Fibroblast of lung (primary cell): ENCODE measurements around the gene NKD1. TPM values are rescaled to one million over a fixed set of nuclear protein-coding genes. Genes with fewer than 3 reads are reported as not detected.

Experiments used
- DNase-seq, 2 donors: peaks; one replicate each; pipeline versions ENCODE4 v3.0.0 to v3.0.0-alpha.2; 2010; ENCODE audit warnings: low read depth in 2 of 2
- H2AFZ ChIP-seq: 2 replicates; pipeline ENCODE4 v1.5.1; 2012; ENCODE audit warnings: low read length, control low read depth, inconsistent platforms
- H3K27ac ChIP-seq: 2 replicates; pipeline ENCODE4 v1.5.1; 2011; ENCODE audit warnings: low read length, control low read depth; ENCODE audit not compliant: insufficient read depth
- H3K27me3 ChIP-seq: 2 replicates; pipeline ENCODE4 v1.5.1; 2011; ENCODE audit warnings: mild to moderate bottlenecking, low read length; ENCODE audit not compliant: control insufficient read depth, insufficient read depth
- H3K36me3 ChIP-seq: 2 replicates; pipeline ENCODE4 v1.5.1; 2011; ENCODE audit warnings: low read length; ENCODE audit not compliant: control insufficient read depth, insufficient read depth
- H3K4me1 ChIP-seq: 2 replicates; pipeline ENCODE4 v1.5.1; 2011; ENCODE audit warnings: low read length; ENCODE audit not compliant: control insufficient read depth, insufficient read depth; ENCODE audit errors: extremely low read depth
- H3K4me2 ChIP-seq: 2 replicates; pipeline ENCODE4 v1.5.1; 2011; ENCODE audit warnings: low read length, control low read depth; ENCODE audit not compliant: insufficient read depth; ENCODE audit errors: extremely low read depth
- H3K4me3 ChIP-seq, 4 experiments: fragments of 200-600 bp in 1 of 4; sonication (generic) in 1 of 4; replicated peaks in 1 of 4; 2 replicates each; pipeline ENCODE4 v1.5.1; 2011 to 2016; ENCODE audit warnings: low read length in 4 of 4, low read depth in 3 of 4, mild to moderate bottlenecking in 3 of 4, control low read depth in 2 of 4, inconsistent platforms in 1 of 4, mixed read lengths in 1 of 4; ENCODE audit not compliant: insufficient read depth in 1 of 4; ENCODE audit errors: control extremely low read depth in 1 of 4
- H3K79me2 ChIP-seq: 2 replicates; pipeline ENCODE4 v1.5.1; 2012; ENCODE audit warnings: mild to moderate bottlenecking, low read length, inconsistent platforms; ENCODE audit not compliant: control insufficient read depth, insufficient read depth
- H3K9ac ChIP-seq: 2 replicates; pipeline ENCODE4 v1.5.1; 2011; ENCODE audit warnings: mild to moderate bottlenecking, low read length, control low read depth; ENCODE audit not compliant: insufficient read depth
- H3K9me3 ChIP-seq: 2 replicates; pipeline ENCODE4 v1.5.1; 2012; ENCODE audit warnings: low read depth, low read length; ENCODE audit not compliant: control insufficient read depth, insufficient read depth
- H4K20me1 ChIP-seq: 2 replicates; pipeline ENCODE4 v1.5.1; 2011; ENCODE audit warnings: low read length; ENCODE audit not compliant: control insufficient read depth, insufficient read depth; ENCODE audit errors: extremely low read depth
- EZH2 ChIP-seq: IDR thresholded peaks from 2 replicates; pipeline ENCODE4 v1.5.1; 2012; ENCODE audit warnings: low read length, control low read depth, mild to moderate bottlenecking; ENCODE audit errors: missing control alignments
- polyA plus RNA-seq, 2 donors: library from polyadenylated mRNA; depleted of rRNA in 1 of 2; stranded (reverse) in 1 of 2; unstranded in 1 of 2; fragments of >200 nt; gene quantifications; 2 replicates each; pipeline ENCODE4 v1.2.1, GENCODE V29; 2011 to 2012; ENCODE audit warnings: missing spikeins in 1 of 2
- total RNA-seq: library from RNA; depleted of rRNA; stranded (reverse); fragments of >200 nt; gene quantifications from 2 replicates; pipeline ENCODE4 v1.2.1, GENCODE V29; 2014
- TF ChIP-seq, protein P1 (sequence below), 2 donors: IDR thresholded peaks in 1 of 2; conservative IDR thresholded peaks in 1 of 2; 1 replicate in 1 of 2; 2 replicates in 1 of 2; pipeline ENCODE4 v1.5.1; 2011 to 2012; ENCODE audit warnings: low read length in 2 of 2, control low read depth in 1 of 2, inconsistent platforms in 1 of 2, low read depth in 1 of 2, mild to moderate bottlenecking in 1 of 2

NKD1 gene
- total and polyA plus RNA-seq, 2 donors (not counting 1 experiment from before 2014, with no cell fraction given), result under 0.01 to 0.12 TPM

DNA sequence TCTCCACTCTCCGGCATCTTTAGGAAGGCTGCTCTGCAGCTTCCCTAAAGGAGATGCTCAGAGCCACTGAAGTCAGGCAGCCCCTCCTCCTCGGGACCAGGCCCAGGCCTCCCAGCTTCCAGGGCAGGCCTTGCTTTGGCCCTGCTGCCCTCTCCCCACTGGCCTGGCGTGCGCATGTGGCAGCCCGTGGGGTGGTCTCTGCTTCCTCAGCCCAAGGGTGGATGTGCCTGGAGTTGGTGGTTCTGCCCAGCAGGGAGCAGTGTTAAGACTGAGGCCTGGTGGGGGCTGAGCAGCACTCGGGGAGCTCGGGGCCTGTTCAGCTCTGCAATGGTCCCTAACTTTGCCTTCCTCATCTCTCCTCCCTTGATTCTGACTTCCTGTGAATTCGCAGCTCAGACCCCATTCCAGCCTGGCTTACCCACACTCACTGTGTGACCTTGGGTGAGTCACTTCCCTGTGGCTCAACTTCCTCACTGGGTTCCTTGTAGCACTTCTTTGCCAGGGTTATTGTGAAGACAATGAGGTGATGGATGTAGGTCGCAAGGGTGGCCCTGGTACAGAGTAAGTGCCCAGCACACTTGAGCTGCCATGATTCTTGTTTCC, 63.2 kb downstream of the NKD1 start:
- H3K9ac ChIP-seq, result no peak overlapping the region
- no peak for TF ChIP-seq EZH2
- TF ChIP-seq, protein P1, sequence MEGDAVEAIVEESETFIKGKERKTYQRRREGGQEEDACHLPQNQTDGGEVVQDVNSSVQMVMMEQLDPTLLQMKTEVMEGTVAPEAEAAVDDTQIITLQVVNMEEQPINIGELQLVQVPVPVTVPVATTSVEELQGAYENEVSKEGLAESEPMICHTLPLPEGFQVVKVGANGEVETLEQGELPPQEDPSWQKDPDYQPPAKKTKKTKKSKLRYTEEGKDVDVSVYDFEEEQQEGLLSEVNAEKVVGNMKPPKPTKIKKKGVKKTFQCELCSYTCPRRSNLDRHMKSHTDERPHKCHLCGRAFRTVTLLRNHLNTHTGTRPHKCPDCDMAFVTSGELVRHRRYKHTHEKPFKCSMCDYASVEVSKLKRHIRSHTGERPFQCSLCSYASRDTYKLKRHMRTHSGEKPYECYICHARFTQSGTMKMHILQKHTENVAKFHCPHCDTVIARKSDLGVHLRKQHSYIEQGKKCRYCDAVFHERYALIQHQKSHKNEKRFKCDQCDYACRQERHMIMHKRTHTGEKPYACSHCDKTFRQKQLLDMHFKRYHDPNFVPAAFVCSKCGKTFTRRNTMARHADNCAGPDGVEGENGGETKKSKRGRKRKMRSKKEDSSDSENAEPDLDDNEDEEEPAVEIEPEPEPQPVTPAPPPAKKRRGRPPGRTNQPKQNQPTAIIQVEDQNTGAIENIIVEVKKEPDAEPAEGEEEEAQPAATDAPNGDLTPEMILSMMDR (conservative IDR thresholded peaks at IDR 0.05 in 1 of 2, IDR thresholded peaks at IDR 0.05 in 1 of 2; ENCODE audit: low read depth in 1 of 2, low read length in 2 of 2), result peak in 1 of 2 donors; percentile 6
- no peaks in the 10 kb centered on the region for H3K9me3 ChIP-seq
- peak; percentile 12 to 43 for DNase-seq
- no peaks in the 10 kb centered on the region for H3K36me3 ChIP-seq
- H3K4me1 ChIP-seq, result no peaks in the 10 kb centered on the region
- no peaks in the 10 kb centered on the region for H4K20me1 ChIP-seq
- H3K79me2 ChIP-seq, result no peaks in the 10 kb centered on the region
- no peak overlapping the region for H3K4me2 ChIP-seq
- H2AFZ ChIP-seq, result no peak overlapping the region
- no peak overlapping the region for H3K27ac ChIP-seq
- H3K4me3 ChIP-seq, result no peak overlapping the region
- no peaks in the 10 kb centered on the region for H3K27me3 ChIP-seq

DNA sequence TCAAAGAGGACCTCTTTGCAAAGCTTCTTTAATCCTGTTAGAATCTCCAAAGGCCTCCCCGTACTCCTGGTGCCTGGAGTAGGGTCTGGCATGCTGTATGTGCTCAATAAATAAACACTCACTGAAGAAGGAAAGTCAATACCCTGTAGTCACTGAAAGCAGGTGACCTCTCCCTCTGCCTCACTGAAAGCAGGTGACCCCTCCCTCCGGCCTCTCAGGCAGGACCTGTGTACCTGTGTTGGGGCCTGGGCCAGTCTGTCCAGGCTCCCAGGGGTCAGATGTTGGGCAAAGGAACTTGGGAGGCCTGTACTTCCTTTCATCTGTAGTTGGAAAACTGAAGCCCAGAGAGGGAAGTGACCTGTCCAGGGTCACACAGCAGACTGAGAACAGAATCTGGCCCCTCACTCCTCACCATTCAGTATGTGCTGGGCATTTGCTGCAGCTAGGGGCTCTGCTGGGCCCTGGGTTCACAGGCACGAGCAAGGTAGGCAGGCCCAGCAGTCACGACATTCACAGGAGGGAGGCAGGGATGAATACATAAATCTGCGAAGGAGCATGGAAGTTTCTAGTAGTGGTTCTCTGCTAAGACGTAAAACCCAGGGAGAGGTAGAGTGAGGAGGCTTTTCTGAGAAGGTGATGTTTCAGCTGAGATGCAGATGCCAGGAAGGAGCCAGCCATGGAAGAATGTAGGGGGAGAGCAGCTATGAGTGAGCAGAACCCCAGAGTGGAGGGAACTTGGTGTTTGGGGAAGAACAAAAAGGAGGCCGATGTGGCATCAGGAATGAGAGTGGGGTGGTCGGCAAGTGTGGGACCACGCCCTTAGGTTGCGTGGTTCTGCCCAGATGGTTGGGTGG, 64.0 kb downstream of the NKD1 start:
- DNase-seq, result no peak
- Histone ChIP-seq H3K27ac (no peak overlapping the region), H2AFZ (no peak overlapping the region), H3K27me3 (no peaks in the 10 kb centered on the region), H3K36me3 (no peaks in the 10 kb centered on the region), H3K9ac (no peak overlapping the region), H3K4me1 (no peaks in the 10 kb centered on the region), H4K20me1 (no peaks in the 10 kb centered on the region), H3K9me3 (no peaks in the 10 kb centered on the region), H3K4me2 (no peak overlapping the region), H3K4me3 (no peak overlapping the region), H3K79me2 (no peaks in the 10 kb centered on the region)
- no peak for TF ChIP-seq EZH2
- TF ChIP-seq, protein P1 (conservative IDR thresholded peaks at IDR 0.05 in 1 of 2, IDR thresholded peaks at IDR 0.05 in 1 of 2; ENCODE audit: low read depth in 1 of 2, low read length in 2 of 2), result no peak

DNA sequence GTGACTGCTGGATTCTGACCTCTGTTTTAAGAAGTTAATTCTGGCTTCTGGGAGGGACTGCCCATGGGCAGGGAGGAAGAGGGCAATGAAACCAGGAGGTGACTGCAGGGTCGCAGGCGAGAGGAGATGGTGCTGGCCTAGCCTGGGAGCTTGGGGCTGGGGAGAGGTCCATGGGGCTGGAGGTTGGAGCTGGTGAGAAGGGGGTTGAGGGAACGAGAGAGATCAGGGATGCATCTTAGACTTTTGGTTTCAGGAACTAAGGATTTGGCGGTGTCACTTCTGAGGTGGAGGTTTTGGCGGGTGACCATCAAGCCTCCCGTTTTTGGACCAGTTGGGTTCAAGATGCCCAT, 64.6 kb downstream of the NKD1 start:
- Histone ChIP-seq H2AFZ (no peak overlapping the region), H4K20me1 (no peaks in the 10 kb centered on the region), H3K9me3 (no peaks in the 10 kb centered on the region), H3K27ac (no peak overlapping the region), H3K9ac (no peak overlapping the region), H3K4me1 (no peaks in the 10 kb centered on the region), H3K79me2 (no peaks in the 10 kb centered on the region), H3K36me3 (no peaks in the 10 kb centered on the region), H3K4me3 (no peak overlapping the region), H3K4me2 (no peak overlapping the region), H3K27me3 (no peaks in the 10 kb centered on the region)
- no peak for DNase-seq
- TF ChIP-seq EZH2, result no peak
- TF ChIP-seq, protein P1 (conservative IDR thresholded peaks at IDR 0.05 in 1 of 2, IDR thresholded peaks at IDR 0.05 in 1 of 2; ENCODE audit: low read depth in 1 of 2, low read length in 2 of 2), result no peak
